Gastroesophageal sphincter (tissue), 3 donors: ENCODE measurements around the gene RBM19.

Experiments
- CTCF ChIP-seq, 4 experiments: fragments of 200-600 bp in 2 of 4; fragments of 450-650 bp in 2 of 4; sonication (generic) in 1 of 4; IDR thresholded peaks; one replicate each; pipeline ENCODE4 v1.5.1; 2017 to 2019; ENCODE audit warnings: antibody characterized with exemption in 4 of 4, mild to moderate bottlenecking in 2 of 4, moderate library complexity in 2 of 4
- EP300 ChIP-seq: sonication (generic); formaldehyde crosslinking; IDR thresholded peaks from one replicate; pipeline ENCODE4 v1.6.1; 2017; ENCODE audit warnings: antibody characterized with exemption, mild to moderate bottlenecking
- POLR2AphosphoS5 ChIP-seq: sonication (generic); formaldehyde crosslinking; IDR thresholded peaks from one replicate; pipeline ENCODE4 v1.6.1; 2017; ENCODE audit warnings: antibody characterized with exemption

- TF ChIP-seq EP300 (no peak), POLR2AphosphoS5 (no peak), CTCF (IDR thresholded peaks at IDR 0.05) (no peak)
Measured at GRCh38 chr12:113802000-113802749, 163.9 kb downstream of the RBM19 start.
